AG04449 (cell line): Measurements from ENCODE around the gene SPTBN4.

Experiments used
- CTCF ChIA-PET: fragments of 350-600 bp; formaldehyde crosslinking; extraction: SDS; loops from one replicate; lab custom pipeline; 2021; ENCODE audit warnings: antibody characterized with exemption; lab: Yijun Ruan, JAX
- POLR2A ChIA-PET: fragments of 400-600, 350-600 bp; formaldehyde crosslinking; extraction: SDS; loops from one replicate; lab custom pipeline; 2020; ENCODE audit warnings: antibody characterized with exemption, inconsistent platforms; lab: Yijun Ruan, JAX
- DNase-seq: peaks from one replicate; pipeline ENCODE4 v3.0.0-alpha.2; 2010; ENCODE audit warnings: low read depth, low spot score
- H3K4me3 ChIP-seq: 2 replicates; pipeline ENCODE4 v1.5.1; 2011; ENCODE audit warnings: low read depth, mild to moderate bottlenecking, control low read depth, low read length
- TF ChIP-seq, protein P1 (sequence below): IDR thresholded peaks from one replicate; pipeline ENCODE4 v1.5.1; 2011; ENCODE audit warnings: mild to moderate bottlenecking, moderate library complexity, low read length, control low read depth, inconsistent platforms; ENCODE audit not compliant: insufficient read depth; ENCODE audit errors: missing control alignments

Gene SPTBN4

GRCh38 chr19:40612831-40613689, 146.3 kb downstream of the SPTBN4 start:
- CTCF ChIA-PET = interaction anchor here (0.9 to 4.5 kb wide), 5 partner anchors 9 to 193 kb away, joined by 3 to 45 read pairs (median 7); partner anchors contain the start of gene LTBP4
- peak overlapping the region; percentile 89 for H3K4me3 ChIP-seq
- TF ChIP-seq, protein P1, sequence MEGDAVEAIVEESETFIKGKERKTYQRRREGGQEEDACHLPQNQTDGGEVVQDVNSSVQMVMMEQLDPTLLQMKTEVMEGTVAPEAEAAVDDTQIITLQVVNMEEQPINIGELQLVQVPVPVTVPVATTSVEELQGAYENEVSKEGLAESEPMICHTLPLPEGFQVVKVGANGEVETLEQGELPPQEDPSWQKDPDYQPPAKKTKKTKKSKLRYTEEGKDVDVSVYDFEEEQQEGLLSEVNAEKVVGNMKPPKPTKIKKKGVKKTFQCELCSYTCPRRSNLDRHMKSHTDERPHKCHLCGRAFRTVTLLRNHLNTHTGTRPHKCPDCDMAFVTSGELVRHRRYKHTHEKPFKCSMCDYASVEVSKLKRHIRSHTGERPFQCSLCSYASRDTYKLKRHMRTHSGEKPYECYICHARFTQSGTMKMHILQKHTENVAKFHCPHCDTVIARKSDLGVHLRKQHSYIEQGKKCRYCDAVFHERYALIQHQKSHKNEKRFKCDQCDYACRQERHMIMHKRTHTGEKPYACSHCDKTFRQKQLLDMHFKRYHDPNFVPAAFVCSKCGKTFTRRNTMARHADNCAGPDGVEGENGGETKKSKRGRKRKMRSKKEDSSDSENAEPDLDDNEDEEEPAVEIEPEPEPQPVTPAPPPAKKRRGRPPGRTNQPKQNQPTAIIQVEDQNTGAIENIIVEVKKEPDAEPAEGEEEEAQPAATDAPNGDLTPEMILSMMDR = no peak
- DNase-seq = no peak
- POLR2A ChIA-PET = no interaction called here

DNA sequence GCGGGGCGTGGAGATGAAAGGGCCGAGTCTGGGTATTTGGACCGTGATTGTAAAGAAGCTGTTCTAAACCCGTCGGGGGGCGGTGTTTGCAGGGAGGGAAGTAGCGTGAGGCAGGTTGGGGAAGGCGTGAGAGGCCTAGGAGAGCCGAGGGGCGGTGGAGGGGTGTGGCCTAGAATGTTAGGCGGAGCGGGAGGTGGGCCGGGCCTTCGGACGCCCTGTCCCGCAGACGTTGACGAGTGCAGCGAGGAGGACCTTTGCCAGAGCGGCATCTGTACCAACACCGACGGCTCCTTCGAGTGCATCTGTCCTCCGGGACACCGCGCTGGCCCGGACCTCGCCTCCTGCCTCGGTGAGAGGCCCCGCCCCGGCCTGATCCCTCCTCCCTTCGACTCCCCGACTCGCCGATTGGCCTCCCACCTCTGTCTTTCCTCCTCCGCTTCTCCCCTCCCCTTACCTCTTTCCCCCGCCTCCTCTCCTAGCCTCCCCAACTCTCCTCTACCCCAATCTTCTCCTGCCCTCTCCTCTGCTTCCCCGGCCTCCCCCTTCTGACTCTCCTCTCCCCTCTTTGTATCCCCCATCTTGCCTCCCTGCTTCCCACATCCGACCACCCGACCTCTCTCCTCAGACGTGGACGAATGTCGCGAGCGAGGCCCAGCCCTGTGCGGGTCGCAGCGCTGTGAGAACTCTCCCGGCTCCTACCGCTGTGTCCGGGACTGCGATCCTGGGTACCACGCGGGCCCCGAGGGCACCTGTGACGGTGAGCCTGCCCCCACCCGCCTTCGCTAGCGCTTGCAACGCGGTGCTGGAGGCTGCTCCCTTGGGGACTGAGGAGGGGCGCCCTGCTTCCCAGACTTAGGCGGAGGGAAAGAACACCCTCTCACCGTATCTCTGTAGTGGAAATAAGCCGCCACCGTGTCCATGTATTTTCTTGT, 147.2 kb downstream of the SPTBN4 start:
- ChIA-PET CTCF (interaction anchor here (0.9 to 4.5 kb wide), 8 partner anchors 10 to 309 kb away, joined by 3 to 45 read pairs (median 5); partner anchors contain the start of gene LTBP4), POLR2A (interaction anchor here (0.6 to 1.8 kb wide), 5 partner anchors 11 to 99 kb away, joined by 3 to 5 read pairs (median 3); no protein-coding TSS in a partner anchor)
- TF ChIP-seq, protein P1 = no peak
- DNase-seq = no peak
- H3K4me3 ChIP-seq = peak overlapping the region; percentile 89

DNA sequence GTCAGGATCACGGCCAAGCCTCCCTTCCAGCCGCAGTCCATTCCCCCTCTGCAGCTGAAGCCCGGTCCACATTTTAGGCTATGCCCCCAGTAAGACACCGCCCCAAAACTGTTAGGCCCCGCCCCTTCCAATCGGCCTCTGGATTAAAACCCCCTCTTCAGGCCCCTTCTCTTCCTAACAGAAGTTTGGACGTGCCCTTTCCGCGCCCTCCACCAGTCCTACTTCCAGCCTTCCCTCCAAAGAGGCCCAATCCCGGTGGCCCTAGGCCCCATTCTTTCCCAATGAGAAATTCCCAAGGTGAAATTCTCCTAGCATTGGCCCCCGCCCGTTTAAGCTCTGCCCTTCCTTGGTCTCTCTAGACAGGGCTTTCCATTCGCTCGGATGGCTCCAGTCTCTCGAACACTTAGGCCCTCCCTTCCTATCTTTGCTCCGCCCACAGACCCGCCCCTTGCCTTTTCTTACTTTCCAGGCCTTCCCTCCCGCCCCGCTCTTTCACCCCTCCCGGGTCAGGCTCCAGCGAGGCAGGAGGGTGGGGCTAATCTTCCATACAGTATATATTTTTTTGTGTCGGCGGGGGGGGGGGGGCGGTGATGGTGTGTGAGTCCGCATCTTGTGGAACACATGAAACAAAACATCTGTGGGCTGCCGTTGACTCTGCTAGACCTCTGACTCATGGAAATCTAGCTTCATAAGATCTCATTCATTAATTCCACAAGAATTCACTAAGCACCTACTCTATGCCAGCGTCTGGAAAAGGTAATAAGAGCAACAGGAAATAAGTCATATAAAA, 148.0 kb downstream of the SPTBN4 start:
- peak overlapping the region; percentile 89 for H3K4me3 ChIP-seq
- DNase-seq = peak; percentile 75
- TF ChIP-seq, protein P1 = no peak
- ChIA-PET CTCF (interaction anchor here (0.9 to 4.5 kb wide), 8 partner anchors 9 to 310 kb away, joined by 3 to 45 read pairs (median 4); no protein-coding TSS in a partner anchor), POLR2A (interaction anchor here (0.6 to 1.8 kb wide), 6 partner anchors 11 to 98 kb away, joined by 3 to 5 read pairs (median 3); no protein-coding TSS in a partner anchor)

DNA sequence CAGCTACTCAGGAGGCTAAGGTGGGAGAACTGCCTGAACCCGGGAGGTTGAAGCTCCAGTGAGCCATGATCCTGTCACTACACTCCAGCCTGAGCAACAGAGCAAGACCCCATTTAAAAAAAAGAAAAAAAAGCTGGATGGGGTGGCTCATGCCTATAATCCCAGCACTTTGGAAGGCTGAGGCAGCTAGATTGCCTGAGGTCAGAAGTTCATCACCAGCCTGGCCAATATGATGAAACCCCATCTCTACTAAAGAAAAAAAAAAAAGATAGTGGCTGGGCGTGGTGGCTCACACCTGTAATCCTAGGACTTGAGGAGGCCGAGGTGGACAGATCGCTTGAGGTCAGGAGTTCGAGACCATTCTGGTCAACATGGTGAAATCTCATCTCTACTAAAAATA, 149.4 kb downstream of the SPTBN4 start:
- ChIA-PET POLR2A (no interaction called here), CTCF (interaction anchor here (0.7 to 4.5 kb wide), 9 partner anchors 8 to 30 kb away, joined by 3 to 45 read pairs (median 3); no protein-coding TSS in a partner anchor)
- DNase-seq = no peak
- TF ChIP-seq, protein P1 = no peak
- no peak overlapping the region for H3K4me3 ChIP-seq

GRCh38 chr19:40616941-40617340, 150.1 kb downstream of the SPTBN4 start:
- no peak for DNase-seq
- ChIA-PET POLR2A (no interaction called here), CTCF (interaction anchor here (0.8 to 4.5 kb wide), 6 partner anchors 14 to 29 kb away, joined by 3 to 45 read pairs (median 4); no protein-coding TSS in a partner anchor)
- H3K4me3 ChIP-seq = no peak overlapping the region
- TF ChIP-seq, protein P1 = no peak
